Stimulated activated CD8-positive, alpha-beta memory T cell treated with anti-CD3 and anti-CD28 coated beads, Interleukin-2, amount 100 ng/mL, for 48 hours (primary cell): Measurements from ENCODE around the gene AFAP1L1.

Experiments used
- DNase-seq, 2 donors: peaks; one replicate each; pipeline ENCODE4 v3.0.0-alpha.2; 2020; ENCODE audit warnings: low read depth in 2 of 2

AFAP1L1 gene

GRCh38 chr5:149372076-149372795, 100.6 kb downstream of the AFAP1L1 start:
- DNase-seq: no peak

GRCh38 chr5:149372932-149373331, 101.3 kb downstream of the AFAP1L1 start:
- no peak for DNase-seq

- no peak for DNase-seq
These were observed 102.6 kb downstream of the AFAP1L1 start for GRCh38 chr5:149374303-149374702.

- no peak for DNase-seq
These were observed 103.1 kb downstream of the AFAP1L1 start for GRCh38 chr5:149374801-149375200.

GRCh38 chr5:149375434-149375833, 103.8 kb downstream of the AFAP1L1 start:
- DNase-seq: no peak

- DNase-seq: no peak
These were observed 104.4 kb downstream of the AFAP1L1 start for GRCh38 chr5:149376104-149376503.

- no peak for DNase-seq
These were observed 105.2 kb downstream of the AFAP1L1 start for GRCh38 chr5:149376711-149377447.

GRCh38 chr5:149378241-149378820, 106.7 kb downstream of the AFAP1L1 start:
- no peak for DNase-seq

- no peak for DNase-seq
These were observed 107.6 kb downstream of the AFAP1L1 start, which contains the start of gene IL17B for GRCh38 chr5:149379177-149379761. TSS of gene IL17B (minus strand) at chr5:149379292. CDS start at chr5:149379225, 67 bp downstream.

GRCh38 chr5:149379818-149380374, 108.2 kb downstream of the AFAP1L1 start:
- DNase-seq: no peak

- no peak for DNase-seq
These were observed 108.9 kb downstream of the AFAP1L1 start for GRCh38 chr5:149380466-149381121.

- no peak for DNase-seq
These were observed 109.8 kb downstream of the AFAP1L1 start for GRCh38 chr5:149381261-149381985.

- peak; percentile 58 to 65 for DNase-seq
These were observed 110.3 kb downstream of the AFAP1L1 start for GRCh38 chr5:149381986-149382338.

- no peak for DNase-seq
These were observed 111.0 kb downstream of the AFAP1L1 start for GRCh38 chr5:149382517-149383220.

GRCh38 chr5:149383399-149383798, 111.7 kb downstream of the AFAP1L1 start:
- no peak for DNase-seq

GRCh38 chr5:149386166-149386565, 114.5 kb downstream of the AFAP1L1 start:
- no peak for DNase-seq

GRCh38 chr5:149387081-149387631, 115.5 kb downstream of the AFAP1L1 start:
- DNase-seq: no peak

- DNase-seq: no peak
These were observed 116.3 kb downstream of the AFAP1L1 start for GRCh38 chr5:149387982-149388381.

GRCh38 chr5:149388498-149389190, 117.0 kb downstream of the AFAP1L1 start:
- DNase-seq: no peak
